NCI-H2029 (cell line): Measurements from ENCODE around the gene C13orf42.
A peak's percentile ranks its signal among the peaks of the same experiment; 100 is the strongest.

Experiments
- DNase-seq: peaks from one replicate; lab custom pipeline; 2025; lab: John Stamatoyannopoulos, UW

C13orf42 gene

GRCh38 chr13:51065372-51066090 is 45.5 kb downstream of the C13orf42 start:
- DNase-seq: no peak

- DNase-seq: no peak
These were observed 46.3 kb downstream of the C13orf42 start for GRCh38 chr13:51064753-51065152.

GRCh38 chr13:51063909-51064308 is 47.2 kb downstream of the C13orf42 start:
- no peak for DNase-seq

GRCh38 chr13:51058461-51059167 is 52.5 kb downstream of the C13orf42 start:
- no peak for DNase-seq

GRCh38 chr13:51057906-51058305 is 53.2 kb downstream of the C13orf42 start:
- DNase-seq: no peak

GRCh38 chr13:51057001-51057400 is 54.1 kb downstream of the C13orf42 start:
- no peak for DNase-seq

GRCh38 chr13:51052581-51052980 is 58.5 kb downstream of the C13orf42 start:
- DNase-seq: no peak

GRCh38 chr13:51050021-51050830 is 60.8 kb downstream of the C13orf42 start:
- DNase-seq: no peak

- no peak for DNase-seq
These were observed 62.5 kb downstream of the C13orf42 start for GRCh38 chr13:51048616-51049015.

- DNase-seq: no peak
These were observed 63.0 kb downstream of the C13orf42 start for GRCh38 chr13:51048166-51048461.

- DNase-seq: no peak
These were observed 63.5 kb downstream of the C13orf42 start for GRCh38 chr13:51047434-51048165.

- no peak for DNase-seq
These were observed 65.6 kb downstream of the C13orf42 start for GRCh38 chr13:51045451-51045850.

GRCh38 chr13:51044023-51044665 is 66.9 kb downstream of the C13orf42 start:
- DNase-seq: no peak

GRCh38 chr13:51043310-51043709 is 67.8 kb downstream of the C13orf42 start:
- DNase-seq: no peak

- DNase-seq: no peak
These were observed 69.4 kb downstream of the C13orf42 start for GRCh38 chr13:51041710-51042109.

GRCh38 chr13:51041126-51041525 is 69.9 kb downstream of the C13orf42 start:
- DNase-seq: no peak

- DNase-seq: no peak
These were observed 70.6 kb downstream of the C13orf42 start for GRCh38 chr13:51040431-51040830.

GRCh38 chr13:51036418-51036817 is 74.7 kb downstream of the C13orf42 start:
- DNase-seq: no peak

GRCh38 chr13:51035978-51036377 is 75.1 kb downstream of the C13orf42 start:
- DNase-seq: peak; percentile 43

GRCh38 chr13:51035469-51035868 is 75.6 kb downstream of the C13orf42 start:
- DNase-seq: no peak

- peak; percentile 47 for DNase-seq
These were observed 76.2 kb downstream of the C13orf42 start for GRCh38 chr13:51034906-51035305.
